ENCODE data around the gene PCDH9.
"Not testable (repeated sequence)": the region's sequence is repeated elsewhere in the genome, so short reads cannot be mapped to it uniquely, and the experiment has no call there.

PCDH9 gene

DNA sequence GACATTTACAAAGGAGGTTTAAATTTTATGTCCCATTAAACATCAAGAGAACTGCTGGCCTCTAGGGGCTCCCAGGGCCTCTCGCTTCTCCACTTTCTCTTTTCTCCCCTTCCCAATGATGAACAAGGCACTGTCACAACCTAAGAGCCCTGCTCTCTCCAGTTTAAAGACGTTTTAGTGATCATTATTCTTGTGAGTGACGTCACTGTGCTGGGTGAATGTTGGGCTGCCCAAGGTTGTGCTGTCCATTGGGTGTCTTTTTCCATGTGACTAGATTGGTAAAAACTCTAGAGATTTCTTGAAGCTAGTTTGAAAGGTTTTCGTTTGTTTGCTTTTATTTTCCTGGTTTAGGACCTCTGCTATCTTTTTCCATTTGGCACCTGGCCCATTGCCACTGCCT, 602.6 kb downstream of the PCDH9 start:
- in situ Hi-C loops (cut with MboI; ENCODE audit: low sequenced_read_pairs) = no loop called here

DNA sequence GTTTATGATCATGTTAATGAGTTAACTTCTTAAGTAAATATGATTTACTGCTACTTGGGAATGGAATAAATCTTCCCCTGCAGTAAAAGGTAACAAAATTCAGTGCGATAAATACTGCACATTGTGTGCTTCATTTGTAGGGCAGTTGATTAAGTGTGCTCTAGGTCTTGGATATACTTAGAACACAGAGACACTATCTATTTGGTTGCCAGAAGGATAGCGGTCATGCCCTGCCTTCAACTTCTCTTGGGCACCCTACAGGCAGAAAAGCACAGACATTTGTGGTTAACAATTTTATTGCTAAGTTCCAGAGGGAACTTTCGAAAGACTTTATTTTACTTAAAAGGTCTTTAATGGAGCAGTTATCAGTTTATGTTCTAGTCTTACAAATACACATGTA, 605.8 kb downstream of the PCDH9 start:
- in situ Hi-C loops (cut with MboI; ENCODE audit: low sequenced_read_pairs) = no loop called here

DNA sequence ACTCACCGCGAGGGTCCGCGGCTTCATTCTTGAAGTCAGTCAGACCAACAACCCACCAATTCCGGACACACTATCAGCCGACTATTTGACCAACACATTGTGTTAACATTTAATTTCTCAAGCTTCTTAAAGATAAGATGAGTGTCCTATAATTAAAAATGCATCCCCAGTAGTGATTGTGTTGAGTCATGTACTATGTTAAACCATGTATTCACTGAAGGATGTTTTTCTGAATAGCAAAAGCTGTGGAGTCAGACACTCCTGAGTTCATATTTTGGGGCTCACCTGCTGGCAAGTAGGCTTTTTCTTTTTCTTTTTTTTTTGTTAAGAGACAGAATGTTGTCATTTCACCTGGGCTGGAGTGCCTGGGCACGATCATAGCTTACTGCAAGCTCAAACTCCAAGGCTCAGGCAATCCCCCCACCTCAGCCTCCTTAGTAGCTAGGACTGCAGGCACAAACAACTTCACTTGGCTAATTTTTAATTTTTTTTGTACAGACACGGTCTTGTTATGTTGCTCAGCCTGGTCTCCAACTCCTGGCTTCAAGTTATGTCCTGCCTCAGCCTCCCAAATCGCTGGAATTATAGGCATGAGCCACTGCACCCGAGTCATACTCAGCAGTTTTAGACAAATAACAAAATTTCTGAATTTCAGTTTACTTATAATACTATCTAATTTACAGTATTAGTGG, 606.9 kb downstream of the PCDH9 start:
- in situ Hi-C loops (cut with MboI; ENCODE audit: low sequenced_read_pairs) = no loop called here

GRCh38 chr13:66621906-66622447, 608.2 kb downstream of the PCDH9 start:
- in situ Hi-C loops (cut with MboI; ENCODE audit: low sequenced_read_pairs) = not testable (repeated sequence)

- in situ Hi-C loops (cut with MboI; ENCODE audit: low sequenced_read_pairs) = no loop called here
Measured at GRCh38 chr13:66618702-66619101, 611.4 kb downstream of the PCDH9 start.

- in situ Hi-C loops (cut with MboI; ENCODE audit: low sequenced_read_pairs) = no loop called here
Measured at GRCh38 chr13:66617786-66618185, 612.4 kb downstream of the PCDH9 start.

GRCh38 chr13:66612983-66613382, 617.2 kb downstream of the PCDH9 start:
- in situ Hi-C loops (cut with MboI; ENCODE audit: low sequenced_read_pairs) = no loop called here

GRCh38 chr13:66586489-66586888, 643.6 kb downstream of the PCDH9 start:
- in situ Hi-C loops (cut with MboI; ENCODE audit: low sequenced_read_pairs) = no loop called here

DNA sequence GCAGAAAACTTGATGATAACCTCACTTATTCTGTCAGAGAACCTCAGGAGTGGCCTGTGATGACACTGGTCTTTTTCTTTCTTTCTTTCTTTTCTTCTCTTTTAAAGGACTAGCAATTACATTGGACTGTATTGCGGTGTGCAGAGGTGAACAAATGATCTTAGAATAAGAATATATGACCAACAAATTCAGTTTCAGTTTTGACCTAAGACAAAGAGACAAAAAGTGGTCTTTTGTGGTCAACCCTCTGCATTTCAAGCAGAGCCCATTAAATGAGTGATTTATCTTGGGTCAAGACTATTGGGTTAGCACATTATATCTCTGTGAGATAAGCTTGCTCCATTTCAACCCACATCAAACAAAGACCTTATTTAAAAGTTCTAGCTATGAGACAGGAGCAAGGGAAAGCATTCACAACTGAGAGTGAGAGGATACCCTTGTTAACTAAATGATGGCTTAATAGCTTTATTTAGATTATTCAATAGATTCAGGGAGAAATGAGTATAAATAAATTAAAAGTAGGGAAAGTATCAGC, 644.4 kb downstream of the PCDH9 start:
- in situ Hi-C loops (cut with MboI; ENCODE audit: low sequenced_read_pairs) = no loop called here

DNA sequence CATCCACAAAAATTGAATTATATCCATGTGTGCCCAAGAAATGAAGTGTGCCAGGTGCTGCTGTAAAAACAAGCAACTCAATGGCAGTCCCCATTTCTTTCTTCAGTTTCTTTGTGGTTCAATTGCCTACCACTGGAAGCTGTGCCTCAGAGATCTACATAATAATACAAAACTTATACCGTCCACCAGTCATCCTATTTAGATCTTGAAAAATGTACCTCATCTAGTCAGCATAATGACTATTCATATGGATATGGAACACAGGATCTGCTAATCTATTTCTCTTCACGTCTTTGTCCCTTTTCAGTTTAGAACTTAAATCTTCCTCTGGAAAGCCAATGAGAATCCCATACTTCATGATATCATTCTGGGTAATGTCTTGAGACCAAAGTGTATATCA, 648.5 kb downstream of the PCDH9 start:
- in situ Hi-C loops (cut with MboI; ENCODE audit: low sequenced_read_pairs) = no loop called here

DNA sequence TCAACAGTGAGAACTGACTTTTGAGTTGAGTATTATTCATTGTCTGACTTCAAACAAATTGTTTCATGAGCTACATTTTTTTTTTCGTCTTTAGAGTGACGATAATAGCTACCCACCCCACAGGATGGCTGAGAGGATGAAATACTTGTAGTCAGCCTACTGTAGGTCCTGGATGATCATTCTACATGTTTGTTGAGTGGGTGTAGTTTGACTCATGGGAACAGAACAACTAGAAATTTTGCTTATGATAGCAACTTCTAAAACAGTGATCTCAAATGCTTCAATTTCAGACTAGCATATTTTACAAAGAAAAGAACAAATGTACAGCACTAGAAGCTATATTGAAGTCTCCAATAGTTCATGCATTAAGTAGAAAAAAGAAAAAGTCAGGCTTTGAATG, 651.8 kb downstream of the PCDH9 start:
- in situ Hi-C loops (cut with MboI; ENCODE audit: low sequenced_read_pairs) = no loop called here

DNA sequence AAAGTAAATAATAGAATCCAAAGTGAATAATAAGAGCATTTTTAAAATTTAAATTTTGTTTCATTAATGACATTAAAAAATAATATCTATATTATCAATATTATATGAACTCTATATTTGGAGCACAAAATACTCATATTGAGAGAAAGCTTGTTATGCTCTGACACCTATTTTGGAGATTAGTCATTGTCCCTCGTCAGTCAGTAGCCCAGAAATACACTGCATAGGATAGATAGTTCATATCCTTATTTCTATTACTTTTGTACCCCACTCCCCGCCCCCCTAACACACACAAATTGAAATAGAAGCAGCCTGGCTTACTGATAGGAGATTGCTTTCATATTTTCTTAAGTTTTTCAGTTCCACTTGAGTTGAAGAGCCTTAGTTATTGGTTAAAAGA, 652.8 kb downstream of the PCDH9 start:
- in situ Hi-C loops (cut with MboI; ENCODE audit: low sequenced_read_pairs) = no loop called here

- in situ Hi-C loops (cut with MboI; ENCODE audit: low sequenced_read_pairs) = no loop called here
Measured at GRCh38 chr13:66576381-66576780, 653.8 kb downstream of the PCDH9 start.

DNA sequence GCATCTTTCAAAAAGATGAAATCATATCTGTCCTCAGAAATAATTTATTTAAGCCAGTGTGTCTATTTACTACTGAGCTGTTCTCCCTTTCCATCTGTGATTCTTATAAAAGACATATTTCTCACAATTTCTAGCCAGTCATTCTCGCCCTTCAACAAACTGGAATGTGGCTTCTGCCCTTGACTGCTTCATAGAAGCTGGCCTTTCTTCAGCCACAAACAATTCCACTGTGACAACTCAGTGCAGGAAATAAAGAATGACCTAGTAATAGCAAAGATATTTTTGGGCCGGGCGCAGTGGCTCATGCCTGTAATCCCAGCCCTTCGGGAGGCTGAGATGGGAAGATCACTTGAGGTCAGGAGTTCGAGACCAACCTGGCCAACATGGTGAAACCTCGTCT, 655.5 kb downstream of the PCDH9 start:
- in situ Hi-C loops (cut with MboI; ENCODE audit: low sequenced_read_pairs) = no loop called here

GRCh38 chr13:66567899-66568612, 662.1 kb downstream of the PCDH9 start:
- in situ Hi-C loops (cut with MboI; ENCODE audit: low sequenced_read_pairs) = no loop called here

GRCh38 chr13:66565279-66565678, 664.9 kb downstream of the PCDH9 start:
- in situ Hi-C loops (cut with MboI; ENCODE audit: low sequenced_read_pairs) = no loop called here

DNA sequence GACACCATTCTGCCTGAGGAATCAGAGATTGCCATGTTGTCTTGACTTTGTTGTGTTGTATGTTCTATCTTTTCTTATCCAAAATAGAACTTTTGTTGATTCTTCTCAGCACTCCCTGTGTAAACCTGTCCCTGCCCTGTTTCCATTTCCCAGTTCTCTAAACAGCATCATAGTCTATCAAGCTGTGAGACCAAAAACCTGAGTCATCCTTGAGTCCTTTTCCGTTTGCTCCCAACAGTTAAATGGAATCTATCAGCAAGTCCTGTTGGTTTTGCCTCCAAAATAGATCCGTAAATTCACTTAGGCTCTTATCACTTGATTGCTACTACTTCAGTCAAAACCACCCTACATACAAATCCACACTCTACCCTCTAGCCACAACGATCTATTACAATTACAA, 667.1 kb downstream of the PCDH9 start:
- in situ Hi-C loops (cut with MboI; ENCODE audit: low sequenced_read_pairs) = no loop called here

- in situ Hi-C loops (cut with MboI; ENCODE audit: low sequenced_read_pairs) = no loop called here
Measured at GRCh38 chr13:66562054-66562453, 668.1 kb downstream of the PCDH9 start.

DNA sequence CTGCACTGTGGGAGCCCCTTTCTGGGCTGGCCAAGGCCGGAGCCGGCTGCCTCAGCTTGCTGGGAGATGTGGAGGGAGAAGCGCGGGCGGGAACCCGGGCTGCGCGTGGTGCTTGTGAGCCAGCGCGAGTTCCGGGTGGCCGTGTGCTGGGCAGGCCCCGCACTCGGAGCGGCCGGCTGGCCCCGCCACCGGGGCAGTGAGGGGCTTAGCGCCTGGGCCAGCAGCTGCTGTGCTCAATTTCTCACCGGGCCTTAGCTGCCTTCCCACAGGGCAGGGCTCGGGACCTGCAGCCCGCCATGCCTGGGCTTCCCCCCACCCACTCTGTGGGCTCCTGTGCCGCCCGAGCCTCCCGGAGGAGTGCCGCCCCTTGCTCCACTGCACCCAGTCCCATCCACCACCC, 669.1 kb downstream of the PCDH9 start:
- in situ Hi-C loops (cut with MboI; ENCODE audit: low sequenced_read_pairs) = no loop called here

DNA sequence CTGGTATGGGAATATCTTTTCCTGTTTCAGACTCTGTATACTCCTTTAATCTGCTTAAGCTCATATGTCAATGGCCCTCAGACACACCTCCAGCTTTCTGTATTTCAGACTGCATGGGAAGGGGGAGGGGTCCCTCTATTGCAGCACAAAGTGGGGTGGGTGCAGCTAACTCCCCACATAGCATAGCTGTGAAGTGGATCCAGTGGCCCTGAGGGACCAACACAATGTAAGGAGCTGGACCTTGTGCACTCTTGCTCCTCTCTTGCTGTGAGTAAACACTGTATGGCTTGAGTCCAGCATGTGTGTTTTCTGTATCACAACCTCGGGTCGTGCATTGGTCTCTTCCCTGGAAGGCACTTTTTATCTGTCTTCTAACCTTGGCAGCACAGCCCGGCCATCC, 669.9 kb downstream of the PCDH9 start:
- in situ Hi-C loops (cut with MboI; ENCODE audit: low sequenced_read_pairs) = no loop called here

GRCh38 chr13:66559093-66559492, 671.0 kb downstream of the PCDH9 start:
- in situ Hi-C loops (cut with MboI; ENCODE audit: low sequenced_read_pairs) = no loop called here

- in situ Hi-C loops (cut with MboI; ENCODE audit: low sequenced_read_pairs) = no loop called here
Measured at GRCh38 chr13:66558506-66558905, 671.6 kb downstream of the PCDH9 start.
